T-helper 2 cell treated with Interferon-gamma antibody and Interleukin-4, amounts not matched to agents 5 μg/mL and 100 μg/mL, for 36 hours (primary cell): ENCODE measurements around the gene PARVG.

Source experiments
- DNase-seq: peaks from one replicate; pipeline ENCODE4 v3.0.0; 2021; ENCODE audit warnings: low spot score
- H3K27ac Mint-ChIP-seq: one replicate; pipeline ENCODE4 v1.8.0; 2021; ENCODE audit warnings: mild to moderate bottlenecking, mixed read lengths
- H3K27me3 Mint-ChIP-seq: one replicate; pipeline ENCODE4 v1.8.0; 2021; ENCODE audit warnings: low read depth, mixed read lengths
- H3K36me3 Mint-ChIP-seq: one replicate; pipeline ENCODE4 v1.8.0; 2021; ENCODE audit warnings: low read depth, mixed read lengths
- H3K4me1 Mint-ChIP-seq: one replicate; pipeline ENCODE4 v1.8.0; 2021; ENCODE audit warnings: low read depth, mixed read lengths
- H3K4me3 Mint-ChIP-seq: one replicate; pipeline ENCODE4 v1.8.0; 2022; ENCODE audit warnings: mild to moderate bottlenecking, moderate library complexity, mixed read lengths
- H3K9me3 Mint-ChIP-seq: one replicate; pipeline ENCODE4 v1.8.0; 2021; ENCODE audit warnings: mixed read lengths

PARVG gene

GRCh38 chr22:44211946-44212930, 31.5 kb downstream of the PARVG start:
- DNase-seq = no peak
- H3K36me3 Mint-ChIP-seq = peaks cover 16% of the 10 kb centered on the region
- peaks cover 9% of the 10 kb centered on the region for H3K4me1 Mint-ChIP-seq
- no peak overlapping the region for H3K4me3 Mint-ChIP-seq
- H3K27me3 Mint-ChIP-seq = no peaks in the 10 kb centered on the region
- H3K27ac Mint-ChIP-seq = no peak overlapping the region
- H3K9me3 Mint-ChIP-seq = peaks cover 12% of the 10 kb centered on the region

GRCh38 chr22:44212936-44213335, 32.2 kb downstream of the PARVG start:
- no peak overlapping the region for H3K4me3 Mint-ChIP-seq
- peaks cover 16% of the 10 kb centered on the region for H3K36me3 Mint-ChIP-seq
- no peak for DNase-seq
- H3K27ac Mint-ChIP-seq = no peak overlapping the region
- peaks cover 12% of the 10 kb centered on the region for H3K9me3 Mint-ChIP-seq
- H3K4me1 Mint-ChIP-seq = peaks cover 9% of the 10 kb centered on the region
- no peaks in the 10 kb centered on the region for H3K27me3 Mint-ChIP-seq

- Mint-ChIP-seq H3K9me3 (peaks cover 12% of the 10 kb centered on the region), H3K27ac (no peak overlapping the region), H3K27me3 (no peaks in the 10 kb centered on the region), H3K4me1 (peaks cover 9% of the 10 kb centered on the region), H3K4me3 (no peak overlapping the region), H3K36me3 (peaks cover 16% of the 10 kb centered on the region)
- DNase-seq = no peak
Observed at GRCh38 chr22:44213489-44214043, 32.8 kb downstream of the PARVG start.

- Mint-ChIP-seq H3K9me3 (peaks cover 7% of the 10 kb centered on the region), H3K4me3 (no peak overlapping the region), H3K27ac (no peak overlapping the region), H3K4me1 (peaks cover 5% of the 10 kb centered on the region), H3K27me3 (no peaks in the 10 kb centered on the region), H3K36me3 (peaks cover 12% of the 10 kb centered on the region)
- DNase-seq = no peak
Observed at GRCh38 chr22:44214187-44214586, 33.5 kb downstream of the PARVG start.

GRCh38 chr22:44214764-44215163, 34.0 kb downstream of the PARVG start:
- Mint-ChIP-seq H3K9me3 (peaks cover 4% of the 10 kb centered on the region), H3K27me3 (no peaks in the 10 kb centered on the region), H3K4me3 (no peak overlapping the region), H3K27ac (no peak overlapping the region), H3K36me3 (peaks cover 8% of the 10 kb centered on the region), H3K4me1 (peaks cover 2% of the 10 kb centered on the region)
- DNase-seq = no peak

- Mint-ChIP-seq H3K27me3 (no peaks in the 10 kb centered on the region), H3K9me3 (peaks cover 3% of the 10 kb centered on the region), H3K4me3 (no peak overlapping the region), H3K4me1 (no peaks in the 10 kb centered on the region), H3K27ac (no peak overlapping the region), H3K36me3 (peaks cover 6% of the 10 kb centered on the region)
- DNase-seq = no peak
Observed at GRCh38 chr22:44215287-44215686, 34.6 kb downstream of the PARVG start.

- H3K27me3 Mint-ChIP-seq = no peaks in the 10 kb centered on the region
- H3K27ac Mint-ChIP-seq = no peak overlapping the region
- DNase-seq = no peak
- H3K4me3 Mint-ChIP-seq = no peak overlapping the region
- H3K9me3 Mint-ChIP-seq = peaks cover 3% of the 10 kb centered on the region
- no peaks in the 10 kb centered on the region for H3K4me1 Mint-ChIP-seq
- peaks cover 2% of the 10 kb centered on the region for H3K36me3 Mint-ChIP-seq
Observed at GRCh38 chr22:44217346-44217745, 36.6 kb downstream of the PARVG start.

- Mint-ChIP-seq H3K9me3 (peaks cover 3% of the 10 kb centered on the region), H3K27ac (no peak overlapping the region), H3K4me3 (no peak overlapping the region), H3K4me1 (no peaks in the 10 kb centered on the region), H3K27me3 (no peaks in the 10 kb centered on the region), H3K36me3 (peaks cover 2% of the 10 kb centered on the region)
- no peak for DNase-seq
Observed at GRCh38 chr22:44218071-44218470, 37.3 kb downstream of the PARVG start.

- no peaks in the 10 kb centered on the region for H3K4me1 Mint-ChIP-seq
- peaks cover 2% of the 10 kb centered on the region for H3K36me3 Mint-ChIP-seq
- H3K4me3 Mint-ChIP-seq = no peak overlapping the region
- H3K9me3 Mint-ChIP-seq = peaks cover 3% of the 10 kb centered on the region
- H3K27ac Mint-ChIP-seq = no peak overlapping the region
- no peaks in the 10 kb centered on the region for H3K27me3 Mint-ChIP-seq
- no peak for DNase-seq
Observed at GRCh38 chr22:44219101-44219870, 38.6 kb downstream of the PARVG start.

GRCh38 chr22:44220727-44221680, 40.3 kb downstream of the PARVG start:
- Mint-ChIP-seq H3K4me1 (no peaks in the 10 kb centered on the region), H3K36me3 (peaks cover 2% of the 10 kb centered on the region), H3K4me3 (no peak overlapping the region), H3K9me3 (peaks cover 3% of the 10 kb centered on the region), H3K27me3 (no peaks in the 10 kb centered on the region), H3K27ac (no peak overlapping the region)
- DNase-seq = no peak

GRCh38 chr22:44221710-44222475, 41.2 kb downstream of the PARVG start:
- H3K27me3 Mint-ChIP-seq = peaks cover 3% of the 10 kb centered on the region
- no peak overlapping the region for H3K4me3 Mint-ChIP-seq
- DNase-seq = no peak
- no peaks in the 10 kb centered on the region for H3K9me3 Mint-ChIP-seq
- H3K36me3 Mint-ChIP-seq = no peaks in the 10 kb centered on the region
- no peak overlapping the region for H3K27ac Mint-ChIP-seq
- H3K4me1 Mint-ChIP-seq = no peaks in the 10 kb centered on the region

- H3K9me3 Mint-ChIP-seq = peaks cover 5% of the 10 kb centered on the region
- no peaks in the 10 kb centered on the region for H3K4me1 Mint-ChIP-seq
- no peak overlapping the region for H3K4me3 Mint-ChIP-seq
- H3K27ac Mint-ChIP-seq = no peak overlapping the region
- H3K36me3 Mint-ChIP-seq = no peaks in the 10 kb centered on the region
- no peak for DNase-seq
- H3K27me3 Mint-ChIP-seq = peaks cover 5% of the 10 kb centered on the region
Observed at GRCh38 chr22:44224166-44224565, 43.4 kb downstream of the PARVG start.
